AG04449 (cell line): ENCODE results near the gene ZFAND2B.

Experiments
- CTCF ChIA-PET: fragments of 350-600 bp; formaldehyde crosslinking; extraction: SDS; loops from one replicate; lab custom pipeline; 2021; ENCODE audit warnings: antibody characterized with exemption; lab: Yijun Ruan, JAX
- POLR2A ChIA-PET: fragments of 400-600, 350-600 bp; formaldehyde crosslinking; extraction: SDS; loops from one replicate; lab custom pipeline; 2020; ENCODE audit warnings: antibody characterized with exemption, inconsistent platforms; lab: Yijun Ruan, JAX
- DNase-seq: peaks from one replicate; pipeline ENCODE4 v3.0.0-alpha.2; 2010; ENCODE audit warnings: low read depth, low spot score
- H3K4me3 ChIP-seq: 2 replicates; pipeline ENCODE4 v1.5.1; 2011; ENCODE audit warnings: low read depth, mild to moderate bottlenecking, control low read depth, low read length
- CTCF ChIP-seq: IDR thresholded peaks from one replicate; pipeline ENCODE4 v1.5.1; 2011; ENCODE audit warnings: mild to moderate bottlenecking, moderate library complexity, low read length, control low read depth, inconsistent platforms; ENCODE audit not compliant: insufficient read depth; ENCODE audit errors: missing control alignments

ZFAND2B gene

GRCh38 chr2:219214786-219215185 is 8.2 kb downstream of the ZFAND2B start:
- no peak for TF ChIP-seq CTCF
- ChIA-PET CTCF (interaction anchor here (0.9 to 5.8 kb wide), 7 partner anchors 40 to 80 kb away, joined by 3 to 40 read pairs (median 4); partner anchors contain the start of genes DNAJB2 and NHEJ1), POLR2A (no interaction called here)
- H3K4me3 ChIP-seq = no peak overlapping the region
- no peak for DNase-seq

DNA sequence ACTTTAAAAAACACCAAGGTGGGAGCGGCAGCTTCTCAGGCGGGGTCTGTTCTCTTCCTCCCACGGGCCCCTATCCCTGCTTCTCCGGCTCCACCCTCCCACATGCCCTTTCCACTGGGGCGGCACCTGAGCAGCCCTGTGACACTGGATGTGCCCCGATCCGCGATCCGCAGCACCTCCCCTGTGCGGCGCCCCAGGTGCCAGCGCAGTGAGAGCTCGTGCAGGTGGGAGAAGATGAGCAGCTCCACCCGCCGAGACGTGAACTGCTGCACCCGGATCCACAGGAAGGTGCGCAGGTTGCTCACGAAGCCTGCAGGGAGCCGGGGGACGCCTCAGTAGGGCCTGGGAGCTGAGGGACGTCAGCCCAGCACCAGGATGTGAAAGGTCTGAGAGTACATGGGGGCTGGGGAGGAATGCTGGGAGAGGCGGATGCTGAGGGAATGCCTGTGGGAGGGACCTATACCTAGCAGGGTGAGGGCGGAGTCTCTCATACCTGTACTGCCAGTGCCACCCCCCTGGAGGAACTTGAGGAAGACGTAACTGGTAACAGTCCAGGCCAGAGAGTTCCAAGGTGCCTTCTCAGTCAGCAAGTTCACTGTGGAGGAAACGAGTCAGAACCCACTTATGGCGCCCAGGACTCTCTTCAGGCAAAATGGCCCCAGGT is 9.4 kb downstream of the ZFAND2B start:
- no peak for DNase-seq
- no peak for TF ChIP-seq CTCF
- ChIA-PET CTCF (interaction anchor here (0.8 to 5.8 kb wide), 9 partner anchors 8 to 79 kb away, joined by 3 to 40 read pairs (median 5); partner anchors contain the start of gene NHEJ1), POLR2A (no interaction called here)
- H3K4me3 ChIP-seq = no peak overlapping the region

- TF ChIP-seq CTCF = no peak
- POLR2A ChIA-PET = no interaction called here
- DNase-seq = no peak
- no peak overlapping the region for H3K4me3 ChIP-seq
- CTCF ChIA-PET = interaction anchor here (0.8 to 5.8 kb wide), 6 partner anchors 9 to 79 kb away, joined by 3 to 40 read pairs (median 10); partner anchors contain the start of gene NHEJ1
Observed at GRCh38 chr2:219216535-219216915, 9.9 kb downstream of the ZFAND2B start.

- DNase-seq = no peak
- no peak for TF ChIP-seq CTCF
- peak overlapping the region; percentile 69 for H3K4me3 ChIP-seq
- ChIA-PET CTCF (interaction anchor here (0.9 to 5.8 kb wide), 10 partner anchors 9 to 77 kb away, joined by 3 to 40 read pairs (median 5); partner anchors contain the start of genes ANKZF1, ATG9A, CNPPD1 and NHEJ1), POLR2A (interaction anchor here (0.6 to 2.7 kb wide), 12 partner anchors 8 to 134 kb away, joined by 3 to 27 read pairs (median 4); partner anchors contain the start of genes ANKZF1, ATG9A, CNPPD1 and DNAJB2)
Observed at GRCh38 chr2:219218217-219218731, 11.7 kb downstream of the ZFAND2B start.

DNA sequence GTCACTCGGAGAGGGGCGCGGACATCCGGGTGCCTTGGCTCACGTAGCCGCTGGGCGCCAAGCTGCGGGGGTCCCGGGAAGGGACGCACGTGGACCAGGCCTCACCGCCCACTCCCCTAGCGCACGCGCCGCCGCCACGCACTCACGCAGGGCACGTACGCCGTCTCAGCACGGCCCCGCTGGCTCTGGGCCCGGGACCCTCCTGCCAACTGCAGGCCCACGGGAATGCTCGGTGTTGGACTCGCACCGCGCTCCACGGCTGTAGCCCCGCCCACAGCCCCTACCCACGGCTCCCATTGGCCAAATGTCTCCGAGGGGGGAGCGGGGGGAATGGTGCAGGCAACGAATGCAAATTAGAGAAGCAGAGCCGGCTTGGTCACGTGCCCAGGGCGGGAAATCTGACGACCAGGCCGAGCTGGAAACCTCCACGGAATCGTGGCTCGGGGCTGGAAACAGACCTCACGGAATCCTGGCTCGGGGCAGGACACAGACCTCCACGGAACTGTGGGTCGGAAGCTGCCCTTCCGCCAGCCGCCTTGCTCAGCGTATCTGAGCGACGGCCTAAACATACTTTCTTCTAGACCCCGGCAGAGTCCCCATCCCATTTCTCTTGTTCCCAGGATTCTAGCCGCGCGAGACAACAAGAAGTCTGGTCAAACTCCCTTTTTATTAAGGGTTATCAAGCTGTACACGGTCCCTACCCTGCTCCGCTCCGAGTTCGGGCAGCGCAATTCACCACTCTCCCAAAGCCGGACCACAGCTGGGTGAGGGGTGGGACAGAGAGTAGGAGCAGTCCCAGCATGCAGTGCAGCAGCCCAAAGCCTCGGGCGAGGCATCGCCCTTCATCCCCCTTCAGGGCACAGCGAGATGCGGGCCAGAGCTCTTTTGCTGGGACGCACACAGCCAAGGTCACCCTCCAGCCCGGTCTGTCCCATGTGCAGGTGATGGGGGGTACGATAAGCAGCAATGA is 12.4 kb downstream of the ZFAND2B start, which contains the start of gene ABCB6:
ABCB6 (minus strand) TSS at position 227 of the 970 bp plus-strand sequence. CDS start 285 bp downstream, outside the sequence.
- no peak for DNase-seq
- POLR2A ChIA-PET = interaction anchor here (1.0 to 2.7 kb wide), 7 partner anchors 10 to 67 kb away, joined by 3 to 27 read pairs (median 13); partner anchors contain the start of genes ANKZF1, ATG9A, CNPPD1 and DNAJB2
- H3K4me3 ChIP-seq = peak within 1 kb of the TSS; percentile 69
- CTCF ChIA-PET = interaction anchor here (0.9 to 5.8 kb wide), 13 partner anchors 8 to 81 kb away, joined by 3 to 40 read pairs (median 4); partner anchors contain the start of genes ANKZF1, ATG9A and CNPPD1
- no peak for TF ChIP-seq CTCF
